Progenitor cell of endocrine pancreas (in vitro differentiated cells): ENCODE data around the gene PHF10. TPM values are rescaled to one million over a fixed set of nuclear protein-coding genes. Genes with fewer than 3 reads are reported as not detected.

ENCODE experiments used
- DNase-seq: peaks from one replicate; pipeline ENCODE4 v3.0.0; 2021; ENCODE audit warnings: low spot score; ENCODE audit not compliant: unreplicated experiment
- H3K27ac Mint-ChIP-seq: 2 replicates; pipeline ENCODE4 v1.8.0; 2021; ENCODE audit warnings: mild to moderate bottlenecking, moderate library complexity, mixed read lengths
- H3K27me3 Mint-ChIP-seq: 2 replicates; pipeline ENCODE4 v1.8.0; 2021; ENCODE audit warnings: mixed read lengths
- H3K36me3 Mint-ChIP-seq: 2 replicates; pipeline ENCODE4 v1.8.0; 2022; ENCODE audit warnings: mixed read lengths; ENCODE audit not compliant: insufficient read depth
- H3K4me1 Mint-ChIP-seq: 2 replicates; pipeline ENCODE4 v1.8.0; 2021; ENCODE audit warnings: low read depth, mixed read lengths
- H3K4me3 Mint-ChIP-seq: 2 replicates; pipeline ENCODE4 v1.8.0; 2021; ENCODE audit warnings: low read depth, mild to moderate bottlenecking, moderate library complexity, mixed read lengths
- H3K9me3 Mint-ChIP-seq: 2 replicates; pipeline ENCODE4 v1.8.0; 2021; ENCODE audit warnings: low read depth, mixed read lengths
- CTCF ChIP-seq: fragments of 200-600 bp; sonication (generic); IDR thresholded peaks from one replicate; pipeline ENCODE4 v1.5.0; 2021; ENCODE audit warnings: antibody characterized with exemption, mild to moderate bottlenecking; ENCODE audit not compliant: unreplicated experiment
- total RNA-seq: library from RNA; stranded (reverse); gene quantifications from 2 replicates; pipeline ENCODE4 v1.2.1, GENCODE V29; 2021

Gene PHF10
- total RNA-seq, 1 donor from 2014 or later, result 105 TPM

- Mint-ChIP-seq H3K36me3 (peaks cover 3% of the 10 kb centered on the region), H3K4me3 (peak overlapping the region; percentile 12), H3K27ac (peak overlapping the region; percentile 11), H3K27me3 (no peaks in the 10 kb centered on the region), H3K4me1 (peaks cover 35% of the 10 kb centered on the region), H3K9me3 (no peaks in the 10 kb centered on the region)
- no peak for TF ChIP-seq CTCF
- no peak for DNase-seq
Observed at GRCh38 chr6:169726963-169727362, 2.7 kb upstream of the PHF10 start.

GRCh38 chr6:169726049-169726400, 1.7 kb upstream of the PHF10 start:
- no peaks in the 10 kb centered on the region for H3K27me3 Mint-ChIP-seq
- no peak for TF ChIP-seq CTCF
- H3K36me3 Mint-ChIP-seq, result peaks cover 3% of the 10 kb centered on the region
- no peak for DNase-seq
- H3K9me3 Mint-ChIP-seq, result no peaks in the 10 kb centered on the region
- peak overlapping the region; percentile 89 for H3K4me3 Mint-ChIP-seq
- peak overlapping the region; percentile 98 for H3K27ac Mint-ChIP-seq
- H3K4me1 Mint-ChIP-seq, result peaks cover 41% of the 10 kb centered on the region

DNA sequence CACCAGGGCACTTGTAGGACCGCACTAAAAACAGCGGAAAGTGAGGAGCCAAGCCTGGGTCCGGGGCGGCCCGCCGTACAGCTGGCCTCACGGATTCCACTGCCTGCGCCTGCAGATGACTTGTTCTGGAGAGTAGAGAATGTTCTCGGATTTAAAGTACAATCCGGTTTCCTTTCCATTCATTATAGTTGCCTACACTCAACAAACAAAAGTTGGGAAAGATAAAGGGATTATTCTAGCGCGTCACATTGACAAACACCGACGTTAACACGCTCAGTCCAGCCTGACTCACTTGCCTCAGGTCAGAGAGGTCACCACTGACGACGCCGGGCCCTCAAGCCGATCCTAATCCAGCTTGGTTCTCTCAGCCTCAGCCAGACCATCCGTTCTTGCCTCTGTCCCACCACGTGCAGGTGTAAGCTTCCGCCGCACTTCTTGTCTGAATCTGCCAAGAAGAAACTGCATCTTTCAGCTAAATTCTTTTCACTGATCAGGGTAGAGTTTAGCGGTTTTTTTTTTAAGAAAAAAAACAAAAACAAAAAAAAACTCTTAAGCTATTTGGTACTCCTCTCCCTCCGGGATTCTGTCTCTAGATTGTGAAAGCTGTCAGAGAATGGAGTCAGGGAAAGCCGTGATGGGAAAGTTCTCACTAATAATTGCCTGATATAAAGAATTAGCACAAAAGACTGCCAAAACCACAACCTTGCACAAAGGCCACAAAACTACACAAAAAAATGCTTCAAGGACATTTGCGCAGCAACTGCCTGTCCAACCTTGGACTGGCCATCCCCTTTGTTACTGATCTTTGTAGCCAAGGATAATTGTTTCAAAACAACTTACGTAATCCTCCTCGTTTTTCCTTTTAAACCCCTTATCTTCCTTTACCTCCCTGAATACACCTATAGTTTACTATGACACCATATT, 1.1 kb upstream of the PHF10 start:
- Mint-ChIP-seq H3K36me3 (peaks cover 3% of the 10 kb centered on the region), H3K27ac (peak overlapping the region; percentile 98), H3K9me3 (no peaks in the 10 kb centered on the region), H3K4me3 (peak overlapping the region; percentile 89), H3K4me1 (peaks cover 41% of the 10 kb centered on the region), H3K27me3 (no peaks in the 10 kb centered on the region)
- TF ChIP-seq CTCF, result no peak
- DNase-seq, result peak; percentile 30

GRCh38 chr6:169723991-169724493, 258 bp downstream of the PHF10 start:
- Mint-ChIP-seq H3K4me1 (peaks cover 42% of the 10 kb centered on the region), H3K36me3 (peaks cover 3% of the 10 kb centered on the region), H3K9me3 (no peaks in the 10 kb centered on the region), H3K4me3 (peak overlapping the region; percentile 67), H3K27me3 (no peaks in the 10 kb centered on the region), H3K27ac (peak overlapping the region; percentile 80)
- DNase-seq, result peak; percentile 35
- no peak for TF ChIP-seq CTCF

DNA sequence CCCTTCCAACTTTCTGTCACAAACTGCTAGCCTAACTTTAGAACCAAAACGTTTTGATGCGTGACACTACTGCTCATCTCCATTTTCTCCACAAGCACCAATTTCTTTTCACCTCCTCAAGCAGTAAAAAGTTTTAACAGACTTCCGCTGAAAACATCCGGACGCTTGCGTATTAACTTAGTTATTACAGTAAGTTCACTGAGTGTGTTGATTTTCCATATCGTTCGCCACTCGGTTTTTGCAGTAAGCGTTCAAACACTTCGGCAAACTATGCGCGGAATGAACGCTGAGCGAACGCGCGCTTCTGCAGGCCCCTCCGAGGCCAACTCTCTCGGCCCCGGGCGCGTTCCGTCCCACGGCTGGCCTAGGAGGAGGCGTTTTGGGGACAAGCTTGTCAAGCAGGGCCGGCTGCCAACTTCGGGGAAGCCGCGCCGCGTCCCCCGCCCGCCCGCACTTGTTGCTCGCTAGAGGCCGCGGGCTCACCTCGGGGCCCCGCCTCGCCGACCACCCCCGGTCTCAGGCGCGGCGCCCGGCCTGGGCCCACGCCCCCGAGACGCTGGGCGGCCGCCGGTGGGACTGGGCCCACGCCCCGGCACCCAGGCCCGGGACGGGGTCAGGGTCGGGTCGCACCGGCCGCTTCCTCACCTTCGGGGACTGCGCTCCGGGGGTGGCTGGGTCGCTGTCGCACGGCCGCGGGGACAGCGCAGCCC, 945 bp downstream of the PHF10 start:
- Mint-ChIP-seq H3K4me1 (peaks cover 42% of the 10 kb centered on the region), H3K4me3 (peak overlapping the region; percentile 88), H3K27me3 (no peaks in the 10 kb centered on the region), H3K9me3 (no peaks in the 10 kb centered on the region), H3K36me3 (peaks cover 3% of the 10 kb centered on the region), H3K27ac (peak overlapping the region; percentile 94)
- TF ChIP-seq CTCF, result no peak
- DNase-seq, result peak; percentile 45
